ENCODE measurements around the gene SPARC.
"Not testable (repeated sequence)": the region's sequence is repeated elsewhere in the genome, so short reads cannot be mapped to it uniquely, and the experiment has no call there.

Gene SPARC

DNA sequence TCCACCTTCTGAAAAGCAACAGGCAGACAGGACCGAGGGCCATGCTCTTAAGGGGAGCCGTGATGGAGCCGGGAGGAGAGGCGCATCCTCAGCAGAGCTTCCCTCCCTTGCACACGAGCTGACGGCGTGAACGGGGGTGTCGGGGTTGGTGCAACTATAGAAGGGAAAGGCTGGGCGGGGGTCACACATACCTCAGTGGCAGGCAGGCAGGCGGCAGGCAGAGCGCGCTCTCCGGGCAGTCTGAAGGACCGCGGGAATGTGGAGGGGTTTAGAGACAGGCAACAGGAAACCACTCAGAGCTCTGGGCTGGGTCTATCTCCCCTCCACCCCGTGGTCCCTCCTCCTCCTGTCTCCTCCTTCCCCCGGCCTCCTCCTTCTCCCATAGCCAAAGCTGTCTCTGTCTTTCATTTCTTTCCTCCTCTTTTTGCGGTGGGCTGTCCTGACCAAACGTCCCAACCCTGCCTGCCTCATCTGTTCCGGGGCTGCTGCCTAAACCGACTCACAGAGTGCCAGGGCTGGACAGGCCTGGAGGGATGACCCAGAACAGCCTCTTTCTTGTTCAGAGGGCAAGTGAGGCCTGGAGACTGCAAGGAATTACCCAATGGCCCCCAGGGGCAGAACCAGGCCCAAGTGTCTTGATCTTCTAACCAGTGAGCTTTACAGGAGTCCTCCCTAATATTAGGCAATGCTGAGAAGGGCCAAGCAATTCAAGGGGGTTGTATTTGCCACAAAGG lies at the start of gene SPARC:
SPARC (minus strand) TSS at position 242 of the 734 bp plus-strand sequence. CDS start 10,727 bp downstream, outside the sequence.
- TF ChIP-seq, protein P1, sequence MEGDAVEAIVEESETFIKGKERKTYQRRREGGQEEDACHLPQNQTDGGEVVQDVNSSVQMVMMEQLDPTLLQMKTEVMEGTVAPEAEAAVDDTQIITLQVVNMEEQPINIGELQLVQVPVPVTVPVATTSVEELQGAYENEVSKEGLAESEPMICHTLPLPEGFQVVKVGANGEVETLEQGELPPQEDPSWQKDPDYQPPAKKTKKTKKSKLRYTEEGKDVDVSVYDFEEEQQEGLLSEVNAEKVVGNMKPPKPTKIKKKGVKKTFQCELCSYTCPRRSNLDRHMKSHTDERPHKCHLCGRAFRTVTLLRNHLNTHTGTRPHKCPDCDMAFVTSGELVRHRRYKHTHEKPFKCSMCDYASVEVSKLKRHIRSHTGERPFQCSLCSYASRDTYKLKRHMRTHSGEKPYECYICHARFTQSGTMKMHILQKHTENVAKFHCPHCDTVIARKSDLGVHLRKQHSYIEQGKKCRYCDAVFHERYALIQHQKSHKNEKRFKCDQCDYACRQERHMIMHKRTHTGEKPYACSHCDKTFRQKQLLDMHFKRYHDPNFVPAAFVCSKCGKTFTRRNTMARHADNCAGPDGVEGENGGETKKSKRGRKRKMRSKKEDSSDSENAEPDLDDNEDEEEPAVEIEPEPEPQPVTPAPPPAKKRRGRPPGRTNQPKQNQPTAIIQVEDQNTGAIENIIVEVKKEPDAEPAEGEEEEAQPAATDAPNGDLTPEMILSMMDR (IDR thresholded peaks at IDR 0.05; ENCODE audit: extremely low read depth, missing control alignments), result no peak
- DNase-seq (ENCODE audit: low spot score), result peak; percentile 52

GRCh38 chr5:151735646-151736045 lies 48.9 kb upstream of the SPARC start:
- TF ChIP-seq, protein P1 (IDR thresholded peaks at IDR 0.05; ENCODE audit: extremely low read depth, missing control alignments), result no peak
- no peak for DNase-seq (ENCODE audit: low spot score)

DNA sequence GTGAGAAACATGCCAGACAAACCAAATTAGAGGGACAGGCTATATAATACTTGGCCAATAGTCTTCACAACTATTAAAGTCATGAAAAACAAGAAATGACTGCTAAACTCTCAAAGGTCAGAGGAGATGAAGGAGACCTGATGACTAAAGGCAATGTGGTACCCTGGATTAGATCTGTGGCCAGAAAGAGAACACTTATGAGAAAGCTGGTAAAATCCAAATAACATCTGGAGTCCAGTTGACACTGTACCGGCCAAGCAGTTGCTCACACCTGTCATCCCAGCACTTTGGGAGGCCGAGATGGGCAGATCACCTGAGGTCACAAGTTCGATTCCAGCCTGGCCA lies 47.3 kb upstream of the SPARC start:
- TF ChIP-seq, protein P1 (IDR thresholded peaks at IDR 0.05; ENCODE audit: extremely low read depth, missing control alignments), result no peak
- no peak for DNase-seq (ENCODE audit: low spot score)

- TF ChIP-seq, protein P1 (IDR thresholded peaks at IDR 0.05; ENCODE audit: extremely low read depth, missing control alignments), result no peak
- DNase-seq (ENCODE audit: low spot score), result no peak
Observed at GRCh38 chr5:151733358-151734063, 46.8 kb upstream of the SPARC start.

GRCh38 chr5:151730381-151730780 lies 43.7 kb upstream of the SPARC start:
- TF ChIP-seq, protein P1 (IDR thresholded peaks at IDR 0.05; ENCODE audit: extremely low read depth, missing control alignments), result no peak
- no peak for DNase-seq (ENCODE audit: low spot score)

- DNase-seq (ENCODE audit: low spot score), result not testable (repeated sequence)
Observed at GRCh38 chr5:151729597-151729996, 42.9 kb upstream of the SPARC start.

- TF ChIP-seq, protein P1 (IDR thresholded peaks at IDR 0.05; ENCODE audit: extremely low read depth, missing control alignments), result no peak
Observed at GRCh38 chr5:151724360-151724759, 37.6 kb upstream of the SPARC start.

More at GRCh38 chr5:151724360-151724759, 37.6 kb upstream of the SPARC start:
- no peak for DNase-seq (ENCODE audit: low spot score)

Data from GM20000 (cell line).